Measurements from ENCODE around the gene NUP88.

The NUP88 gene

DNA sequence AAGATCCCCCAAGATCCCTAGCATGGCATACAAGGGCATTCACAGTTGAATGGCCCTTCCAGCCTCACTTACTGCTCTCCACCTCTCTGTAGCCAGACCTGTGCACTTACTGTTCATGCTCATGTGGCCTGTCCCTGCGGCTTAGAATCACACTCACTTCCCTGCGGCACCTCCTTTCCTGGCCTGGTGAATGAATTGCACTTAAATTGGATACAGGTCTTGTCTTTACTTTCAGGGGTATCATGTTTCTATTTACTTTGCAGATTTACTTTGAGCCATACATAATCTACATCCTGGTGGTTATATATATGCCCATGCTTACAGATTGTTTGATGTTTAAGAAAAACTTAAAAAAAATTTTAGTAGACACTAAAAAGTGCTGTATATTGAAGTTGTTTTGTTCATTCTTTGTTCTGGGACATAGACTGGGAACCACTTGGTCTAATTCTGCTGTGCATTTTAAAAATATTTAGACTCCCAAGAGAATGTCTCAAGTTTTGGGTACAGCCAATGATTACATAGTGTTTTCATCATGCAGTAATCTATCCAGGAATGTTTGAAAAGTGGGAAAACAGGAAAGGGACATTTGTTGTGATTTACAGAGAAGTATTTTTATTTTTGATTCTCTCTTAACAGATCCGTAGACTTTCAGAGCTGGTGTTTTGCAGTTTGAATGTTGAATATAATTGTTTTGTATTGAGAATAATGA, 63.9 kb downstream of the NUP88 start:
- no peak for DNase-seq (ENCODE audit: low read depth in 3 of 3)

DNA sequence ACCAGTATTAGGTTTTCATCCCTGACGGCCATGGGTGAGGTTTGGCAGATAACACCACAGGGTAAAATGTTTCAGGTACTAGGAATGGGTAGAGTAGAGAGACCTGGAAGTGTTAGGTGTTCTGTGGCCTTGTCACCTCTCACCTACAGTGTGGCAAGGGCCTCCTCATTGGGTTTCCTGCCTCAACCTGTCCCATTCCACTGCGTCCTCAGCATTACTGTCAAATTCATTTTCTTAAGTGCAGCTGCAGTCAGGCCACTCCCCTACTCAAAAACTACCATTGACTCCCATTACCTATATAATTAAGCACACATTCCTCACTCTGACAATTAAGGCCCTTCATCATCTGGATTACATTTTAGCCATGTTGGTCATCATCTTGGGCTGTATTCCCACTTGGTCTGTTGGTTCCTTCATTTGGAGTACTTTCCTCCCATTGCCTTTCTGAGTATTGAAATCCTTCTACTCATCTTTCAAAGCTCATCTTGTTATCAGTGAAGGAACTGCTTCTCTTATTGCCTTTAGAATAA, 64.5 kb downstream of the NUP88 start:
- DNase-seq (ENCODE audit: low read depth in 3 of 3): no peak

DNA sequence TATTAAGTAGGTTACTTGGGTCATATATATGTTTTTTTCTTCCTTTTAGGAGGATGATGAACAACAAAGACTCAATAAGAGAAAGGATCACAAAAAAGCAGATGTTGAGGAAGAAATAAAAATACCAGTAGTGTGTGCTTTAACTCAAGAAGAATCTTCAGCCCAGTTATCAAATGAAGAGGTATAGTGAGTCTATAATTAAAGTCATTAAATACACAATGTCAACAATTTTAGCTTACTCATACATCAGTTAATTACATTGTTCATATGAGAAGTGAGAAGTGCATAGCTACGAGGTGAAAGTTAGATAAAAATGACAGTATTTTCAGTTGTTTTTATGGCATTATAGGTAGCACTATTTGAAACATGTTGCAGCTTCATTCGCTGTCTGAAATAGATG, 65.2 kb downstream of the NUP88 start:
- DNase-seq (ENCODE audit: low read depth in 3 of 3): no peak

DNA sequence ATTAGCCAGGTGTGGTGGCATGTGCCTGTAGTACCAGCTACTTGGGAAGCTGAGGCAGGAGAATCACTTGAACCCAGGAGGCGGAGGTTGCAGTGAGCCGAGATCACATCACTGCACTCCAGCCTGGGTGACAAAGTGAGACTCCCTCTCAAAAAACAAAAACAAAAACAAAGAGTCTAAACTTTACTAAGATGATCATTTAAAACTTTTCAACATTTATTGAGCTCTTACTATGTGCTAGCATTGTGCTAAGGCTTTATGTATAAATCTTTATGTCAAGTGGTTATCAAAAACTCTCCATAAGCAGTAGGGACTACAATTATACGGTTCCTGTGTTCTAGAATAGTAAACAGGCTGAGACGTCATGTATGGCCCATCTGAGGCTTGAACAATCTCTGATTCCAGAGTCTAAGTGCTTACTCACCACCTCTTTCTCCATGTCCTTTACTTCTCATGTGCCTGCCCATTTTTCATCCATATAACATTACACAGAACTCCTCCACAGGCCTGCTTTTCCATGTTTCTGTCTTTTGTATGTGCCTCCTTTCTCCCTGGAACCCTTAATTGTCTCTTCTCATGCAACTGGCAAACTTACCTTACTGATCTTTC, 66.7 kb downstream of the NUP88 start:
- DNase-seq (ENCODE audit: low read depth in 3 of 3): no peak

DNA sequence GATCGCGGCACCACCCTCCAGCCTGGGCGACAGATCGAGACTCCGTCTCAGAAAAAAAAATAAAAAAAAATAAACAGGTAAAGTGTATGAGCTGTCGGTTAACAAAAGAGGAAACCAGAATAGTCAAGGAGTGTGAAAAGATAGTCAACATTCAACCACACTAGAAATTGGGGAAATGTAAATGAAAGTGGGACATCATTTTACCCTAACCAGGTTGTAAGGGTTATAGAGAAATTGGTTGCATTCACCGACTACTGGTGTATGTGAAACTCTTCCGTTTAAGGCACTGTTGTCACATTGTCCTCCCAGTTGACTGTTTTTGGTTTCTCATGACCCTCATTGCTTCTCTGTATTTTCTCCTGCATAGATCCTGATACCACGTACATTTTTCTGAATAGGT, 74.5 kb downstream of the NUP88 start:
- no peak for DNase-seq (ENCODE audit: low read depth in 3 of 3)
